ENCODE measurements around the gene PDGFRB. TPM values are rescaled to one million over a fixed set of nuclear protein-coding genes. Genes with fewer than 3 reads are reported as not detected.

The PDGFRB gene
- polyA plus RNA-seq, 1 donor (not counting 4 experiments of a cell fraction or from before 2014, with no cell fraction given): 0.14 TPM

- H4K20me1 ChIP-seq (ENCODE audit: control insufficient read depth, extremely low read depth, insufficient read depth, low read length): no peaks in the 10 kb centered on the region
- H3K79me2 ChIP-seq (ENCODE audit: control insufficient read depth, insufficient read depth, low read length): no peaks in the 10 kb centered on the region
- TF ChIP-seq EZH2 (IDR thresholded peaks at IDR 0.05; ENCODE audit: low read length): no peak
- TF ChIP-seq CTCF (optimal IDR thresholded peaks at IDR 0.05 in 1 of 3, IDR thresholded peaks at IDR 0.05 in 1 of 3, conservative IDR thresholded peaks at IDR 0.05 in 1 of 3; ENCODE audit: extremely low read depth in 1 of 3, insufficient read depth in 2 of 3, low read length in 3 of 3): no peak
- no peaks in the 10 kb centered on the region for H3K9me3 ChIP-seq (ENCODE audit: control insufficient read depth, low read depth, low read length)
- H2AFZ ChIP-seq (ENCODE audit: control insufficient read depth, low read length): no peak overlapping the region
- no peaks in the 10 kb centered on the region for H3K36me3 ChIP-seq (ENCODE audit: control insufficient read depth in 2 of 2, extremely low read depth in 1 of 2, insufficient read depth in 2 of 2, low read length in 2 of 2)
- no peak overlapping the region for H3K27ac ChIP-seq (ENCODE audit: control insufficient read depth, insufficient read depth, low read length)
- H3K4me3 ChIP-seq (ENCODE audit: control insufficient read depth in 2 of 3, extremely low read depth in 1 of 3, insufficient read depth in 2 of 3, low read depth in 1 of 3, low read length in 3 of 3): no peak overlapping the region
- dilution Hi-C loops (cut with MboI; ENCODE audit: extremely low pct_ligation_motif_present, low sequenced_read_pairs): no loop called here
- H3K27me3 ChIP-seq (ENCODE audit: control insufficient read depth, extremely low read depth, insufficient read depth, low read length): peaks cover 6% of the 10 kb centered on the region
- no peak for DNase-seq (ENCODE audit: low read depth, low spot score)
- no peaks in the 10 kb centered on the region for H3K4me1 ChIP-seq (ENCODE audit: control insufficient read depth, extremely low read depth, insufficient read depth, low read length)
- no peak overlapping the region for H3K9ac ChIP-seq (ENCODE audit: control insufficient read depth, extremely low read depth, insufficient read depth, low read length)
- no peak for FAIRE-seq
- no peak overlapping the region for H3K4me2 ChIP-seq (ENCODE audit: control insufficient read depth, extremely low read depth, insufficient read depth, low read depth, low read length)
- no peaks in the 10 kb centered on the region for H3K9me1 ChIP-seq (ENCODE audit: control insufficient read depth, extremely low read depth, insufficient read depth, low read length)
Observed at GRCh38 chr5:150092159-150092787, 63.4 kb downstream of the PDGFRB start.

- Histone ChIP-seq H3K9me3 (ENCODE audit: control insufficient read depth, low read depth, low read length) (no peaks in the 10 kb centered on the region), H3K79me2 (ENCODE audit: control insufficient read depth, insufficient read depth, low read length) (no peaks in the 10 kb centered on the region), H3K36me3 (ENCODE audit: control insufficient read depth in 2 of 2, extremely low read depth in 1 of 2, insufficient read depth in 2 of 2, low read length in 2 of 2) (no peaks in the 10 kb centered on the region), H2AFZ (ENCODE audit: control insufficient read depth, low read length) (no peak within 1 kb of the TSS), H3K27ac (ENCODE audit: control insufficient read depth, insufficient read depth, low read length) (no peak within 1 kb of the TSS), H3K4me2 (ENCODE audit: control insufficient read depth, extremely low read depth, insufficient read depth, low read depth, low read length) (no peak within 1 kb of the TSS), H3K9me1 (ENCODE audit: control insufficient read depth, extremely low read depth, insufficient read depth, low read length) (no peaks in the 10 kb centered on the region), H3K9ac (ENCODE audit: control insufficient read depth, extremely low read depth, insufficient read depth, low read length) (no peak within 1 kb of the TSS), H4K20me1 (ENCODE audit: control insufficient read depth, extremely low read depth, insufficient read depth, low read length) (no peaks in the 10 kb centered on the region), H3K4me1 (ENCODE audit: control insufficient read depth, extremely low read depth, insufficient read depth, low read length) (no peaks in the 10 kb centered on the region), H3K4me3 (ENCODE audit: control insufficient read depth in 2 of 3, extremely low read depth in 1 of 3, insufficient read depth in 2 of 3, low read depth in 1 of 3, low read length in 3 of 3) (no peak within 1 kb of the TSS), H3K27me3 (ENCODE audit: control insufficient read depth, extremely low read depth, insufficient read depth, low read length) (peaks cover 35% of the 10 kb centered on the region)
- no peak for TF ChIP-seq EZH2 (IDR thresholded peaks at IDR 0.05; ENCODE audit: low read length)
- TF ChIP-seq CTCF (optimal IDR thresholded peaks at IDR 0.05 in 1 of 3, IDR thresholded peaks at IDR 0.05 in 1 of 3, conservative IDR thresholded peaks at IDR 0.05 in 1 of 3; ENCODE audit: extremely low read depth in 1 of 3, insufficient read depth in 2 of 3, low read length in 3 of 3): no peak
- DNase-seq (ENCODE audit: low read depth, low spot score) (no peak), FAIRE-seq (no peak)
- dilution Hi-C loops (cut with MboI; ENCODE audit: extremely low pct_ligation_motif_present, low sequenced_read_pairs): no loop called here
Observed at GRCh38 chr5:150085950-150086715, 69.5 kb downstream of the PDGFRB start, which contains the start of gene CSF1R. Gene CSF1R, minus strand, starts transcription at chr5:150086554. Its CDS starts 127 bp downstream, at chr5:150086427.
